GM12878 (cell line): ENCODE results near the gene CAMTA1. TPM values are rescaled to one million over a fixed set of nuclear protein-coding genes. Genes with fewer than 3 reads are reported as not detected.

Source experiments
- ATAC-seq: fragments of 200-7000 bp; cut with Tn5 transposase; 3 replicates; pipeline ENCODE4 v1.9.1; 2020; ENCODE audit warnings: mild to moderate bottlenecking, moderate library complexity
- BruUV-seq: library from RNA; stranded (reverse); fragments of 400-500 nt; replicated peaks from 2 replicates; lab custom pipeline; 2021; lab: Mats Ljungman, UMichigan
- CTCF ChIA-PET: fragments of 300-600 bp; sonication (Branson Sonifier 250); formaldehyde crosslinking; extraction: SDS; loops from one replicate; lab custom pipeline; 2021; ENCODE audit warnings: inconsistent platforms; lab: Yijun Ruan, JAX
- POLR2A ChIA-PET: fragments of 350-600 bp; formaldehyde crosslinking; extraction: SDS; loops from one replicate; lab custom pipeline; 2021; ENCODE audit warnings: inconsistent platforms; lab: Charles Lee
- RAD21 ChIA-PET: fragments of 300-600 bp; sonication (Branson Sonifier 250); formaldehyde crosslinking; loops from one replicate; lab custom pipeline; 2023; ENCODE audit warnings: antibody characterized with exemption; ENCODE audit not compliant: unreplicated experiment; lab: Charles Lee
- SMC1A ChIA-PET: fragments of 300-600 bp; sonication (Branson Sonifier 250); formaldehyde crosslinking; loops from one replicate; lab custom pipeline; 2023; ENCODE audit not compliant: unreplicated experiment, uncharacterized antibody; lab: Charles Lee
- DNase-seq: peaks from one replicate; pipeline ENCODE4 v3.0.0-alpha.2; 2011; ENCODE audit warnings: low read depth, low spot score
- FAIRE-seq: peaks from 3 replicates; lab custom pipeline; 2011; peaks lifted over from hg19 to GRCh38; lab: Jason Lieb, UNC
- H2AFZ ChIP-seq: 2 replicates; pipeline ENCODE4 v1.6.0; 2011; ENCODE audit warnings: low read depth, low read length, control low read depth; ENCODE audit not compliant: control insufficient read depth
- H3K27ac ChIP-seq: 2 replicates; pipeline ENCODE4 v1.5.1; 2011; ENCODE audit warnings: control low read depth; ENCODE audit not compliant: control insufficient read depth, insufficient read depth
- H3K27me3 ChIP-seq, 2 experiments: replicated peaks in 1 of 2; 2 replicates each; pipeline versions ENCODE4 v1.6.0 to v1.6.1; 2011; ENCODE audit warnings: low read length in 1 of 2; ENCODE audit not compliant: control insufficient read depth in 2 of 2, insufficient read depth in 2 of 2
- H3K36me3 ChIP-seq, 2 experiments: 2 replicates each; pipeline ENCODE4 v1.5.1; 2011; ENCODE audit warnings: low read length in 1 of 2; ENCODE audit not compliant: control insufficient read depth in 2 of 2, insufficient read depth in 2 of 2
- H3K4me1 ChIP-seq: 2 replicates; pipeline ENCODE4 v1.6.1; 2011; ENCODE audit warnings: mild to moderate bottlenecking, low read length, moderate library complexity, mixed read lengths; ENCODE audit not compliant: control insufficient read depth, insufficient read depth
- H3K4me2 ChIP-seq: 2 replicates; pipeline ENCODE4 v1.6.0; 2011; ENCODE audit warnings: control low read depth; ENCODE audit not compliant: control insufficient read depth, insufficient read depth
- H3K4me3 ChIP-seq: fragments of 200-600 bp; sonication (generic); 2 replicates; pipeline ENCODE4 v1.5.1; 2016
- H3K79me2 ChIP-seq: 2 replicates; pipeline ENCODE4 v1.6.0; 2011; ENCODE audit warnings: low read length; ENCODE audit not compliant: control insufficient read depth, insufficient read depth
- H3K9ac ChIP-seq: 2 replicates; pipeline ENCODE4 v1.8.0; 2011; ENCODE audit warnings: low read length, control low read depth, mixed read lengths; ENCODE audit not compliant: control insufficient read depth, insufficient read depth
- H3K9me3 ChIP-seq: replicated peaks from 3 replicates; pipeline ENCODE4 v1.5.1; 2011; ENCODE audit warnings: mild to moderate bottlenecking, low read length; ENCODE audit not compliant: control insufficient read depth, insufficient read depth
- H4K20me1 ChIP-seq: 2 replicates; pipeline ENCODE4 v1.6.0; 2011; ENCODE audit not compliant: control insufficient read depth, insufficient read depth
- BRCA1 ChIP-seq: IDR thresholded peaks from 2 replicates; pipeline ENCODE4 v1.6.1; 2011; ENCODE audit warnings: low read depth, low read length, improper control_type of control experiment
- ETV6 ChIP-seq, 2 experiments: fragments of 450-650 bp in 1 of 2; IDR thresholded peaks in 1 of 2; conservative IDR thresholded peaks in 1 of 2; 2 replicates each; pipeline ENCODE4 v1.6.1; 2014; ENCODE audit warnings: antibody characterized with exemption in 1 of 2, borderline replicate concordance in 1 of 2, low read depth in 1 of 2, mild to moderate bottlenecking in 1 of 2, moderate library complexity in 1 of 2
- MEF2B ChIP-seq: fragments of 450-650 bp; IDR thresholded peaks from 2 replicates; pipeline ENCODE4 v1.6.1; 2018; ENCODE audit warnings: mild to moderate bottlenecking, moderate library complexity; ENCODE audit not compliant: partially characterized antibody, poor library complexity, severe bottlenecking
- YY1 ChIP-seq: IDR thresholded peaks from 2 replicates; pipeline ENCODE4 v1.6.1; 2011; ENCODE audit warnings: low read depth, mild to moderate bottlenecking, low read length
- ZNF207 ChIP-seq: fragments of 450-650 bp; IDR thresholded peaks from 2 replicates; pipeline ENCODE4 v1.6.1; 2014; ENCODE audit warnings: antibody characterized with exemption, mild to moderate bottlenecking, borderline replicate concordance
- WGBS: methylation state at CpG from one replicate; pipeline ENCODE4 v1.1.6; 2016; ENCODE audit warnings: low lambda C conversion rate; ENCODE audit not compliant: insufficient replicate concordance, insufficient coverage; ENCODE audit errors: missing lambda C conversion rate; 5-methylcytosine and 5-hydroxymethylcytosine counted together
- in situ Hi-C: fragments of 300-500 bp; cut with MboI; formaldehyde crosslinking; loops from 9 replicates; pipeline ENCODE4 v1.14.3; 2018; ENCODE audit warnings: mixed read lengths
- intact Hi-C: fragments of 100-400 bp; cut with micrococcal nuclease; formaldehyde crosslinking; loops from one replicate; pipeline ENCODE4 v1.14.2; 2022; ENCODE audit not compliant: unreplicated experiment
- polyA plus RNA-seq, 11 experiments: library from polyadenylated mRNA; depleted of rRNA in 4 of 11; unstranded in 6 of 11; stranded (reverse) in 5 of 11; fragments of >200 nt; fragmentation: Nextera tagmentation in 4 of 11; fragmentation: Illumina TruSeq in 1 of 11; extraction: Ambion mirVana in 4 of 11; extraction: Trizol in 1 of 11; gene quantifications; 1 replicate in 1 of 11; 2 replicates in 10 of 11; pipeline versions ENCODE4 v1.2.1 to v1.2.3, GENCODE V29; 2011 to 2016; ENCODE audit warnings: inconsistent platforms in 2 of 11, missing spikeins in 2 of 11, low read depth in 1 of 11
- total RNA-seq, 4 experiments: library from RNA; depleted of rRNA in 3 of 4; stranded (reverse); fragments of >200 nt in 3 of 4; fragmentation: Illumina TruSeq in 1 of 4; extraction: Trizol in 1 of 4; gene quantifications; 2 replicates each; pipeline versions ENCODE4 v1.2.1 to v1.2.3, GENCODE V29; 2013 to 2021
- TF ChIP-seq, protein P1 (sequence below): IDR thresholded peaks from 2 replicates; pipeline ENCODE4 v1.6.1; 2011; ENCODE audit warnings: mild to moderate bottlenecking, low read depth, low read length, moderate library complexity; ENCODE audit not compliant: insufficient replicate concordance

CAMTA1 gene
- total and polyA plus RNA-seq, 10 of the 15 experiments (the other 5 are each of a cell fraction or from before 2014, with no cell fraction given): 37.7 to 148 (median 76.4) TPM

DNA sequence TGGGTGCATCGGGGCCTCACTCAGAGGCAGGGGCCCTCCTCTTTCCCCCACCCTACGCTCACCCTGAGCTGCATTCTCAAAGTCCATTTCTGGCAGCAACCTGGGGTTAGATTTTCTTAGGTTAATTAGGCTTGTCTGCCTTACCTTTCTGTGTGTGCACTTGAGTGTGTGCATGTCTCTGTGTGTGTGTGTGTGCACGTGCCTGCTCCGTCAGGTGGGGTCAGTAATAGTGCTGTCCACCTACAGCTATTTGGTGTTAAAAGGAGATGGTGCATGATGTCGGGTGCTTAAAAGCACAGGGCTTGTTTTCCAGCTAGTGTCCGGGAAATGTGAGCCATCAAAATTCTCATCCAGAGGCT is 257.9 kb downstream of the CAMTA1 start:
- H3K4me2 ChIP-seq: no peak overlapping the region
- BruUV-seq: no TSS peak
- H3K4me3 ChIP-seq: no peak overlapping the region
- H3K9me3 ChIP-seq: no peaks in the 10 kb centered on the region
- FAIRE-seq: no peak
- H3K27ac ChIP-seq: no peak overlapping the region
- no peak overlapping the region for H3K9ac ChIP-seq
- H4K20me1 ChIP-seq: no peaks in the 10 kb centered on the region
- RAD21 ChIA-PET: interaction anchor here (1.2 kb wide), 1 partner anchor 242 kb away, joined by 3 read pairs; no protein-coding TSS in a partner anchor
- no peaks in the 10 kb centered on the region for H3K4me1 ChIP-seq
- WGBS: 23% methylated on average over 6 of the region's 6 CpGs
- no peaks in the 10 kb centered on the region for H3K36me3 ChIP-seq
- TF ChIP-seq ETV6 (conservative IDR thresholded peaks at IDR 0.05 in 1 of 2, IDR thresholded peaks at IDR 0.05 in 1 of 2; ENCODE audit: borderline replicate concordance in 1 of 2, low read depth in 1 of 2) (no peak), ZNF207 (no peak), YY1 (no peak), MEF2B (no peak), BRCA1 (no peak)
- TF ChIP-seq, protein P1, sequence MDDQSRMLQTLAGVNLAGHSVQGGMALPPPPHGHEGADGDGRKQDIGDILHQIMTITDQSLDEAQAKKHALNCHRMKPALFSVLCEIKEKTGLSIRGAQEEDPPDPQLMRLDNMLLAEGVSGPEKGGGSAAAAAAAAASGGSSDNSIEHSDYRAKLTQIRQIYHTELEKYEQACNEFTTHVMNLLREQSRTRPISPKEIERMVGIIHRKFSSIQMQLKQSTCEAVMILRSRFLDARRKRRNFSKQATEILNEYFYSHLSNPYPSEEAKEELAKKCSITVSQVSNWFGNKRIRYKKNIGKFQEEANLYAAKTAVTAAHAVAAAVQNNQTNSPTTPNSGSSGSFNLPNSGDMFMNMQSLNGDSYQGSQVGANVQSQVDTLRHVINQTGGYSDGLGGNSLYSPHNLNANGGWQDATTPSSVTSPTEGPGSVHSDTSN: no peak
- no peak for ATAC-seq
- POLR2A ChIA-PET: no interaction called here
- no peaks in the 10 kb centered on the region; a peak in 1 of 4 replicates for H3K27me3 ChIP-seq
- in situ Hi-C loops (loop anchor here (5.0 kb wide), 1 partner anchor 604 kb away; no protein-coding TSS in a partner anchor), intact Hi-C loops (loop anchor here (2.0 to 5.0 kb wide), 2 partner anchors 176 to 604 kb away; no protein-coding TSS in a partner anchor)
- CTCF ChIA-PET: interaction anchor here (1.3 to 2.7 kb wide), 6 partner anchors 14 to 606 kb away, joined by 3 to 17 read pairs (median 6); no protein-coding TSS in a partner anchor
- H2AFZ ChIP-seq: no peak overlapping the region
- no peak for DNase-seq
- H3K79me2 ChIP-seq: no peaks in the 10 kb centered on the region
- SMC1A ChIA-PET: interaction anchor here (0.7 to 1.3 kb wide), 2 partner anchors 25 to 27 kb away, joined by 3 read pairs; no protein-coding TSS in a partner anchor
